Measurements from ENCODE around the gene MNS1.

DNA sequence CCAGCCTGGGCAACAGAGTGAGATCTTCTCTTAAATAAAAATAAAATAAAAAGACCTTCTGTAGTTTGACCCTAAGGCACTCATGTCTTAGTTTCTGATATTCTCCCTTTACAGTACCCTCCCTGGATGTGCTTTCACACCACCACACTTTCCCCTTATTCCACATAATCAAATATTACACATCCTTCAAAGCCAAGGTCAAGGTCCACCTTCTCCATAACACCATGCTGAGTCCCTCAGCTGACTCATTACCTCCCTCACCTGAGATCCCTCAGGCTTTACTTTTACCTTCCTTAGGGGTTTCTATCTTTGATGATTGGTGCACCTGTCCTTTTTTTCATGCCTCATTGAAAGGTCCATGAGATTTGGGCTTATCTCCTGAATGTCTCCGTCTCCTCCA is 25.5 kb upstream of the MNS1 start:
- TF ChIP-seq, protein P1, sequence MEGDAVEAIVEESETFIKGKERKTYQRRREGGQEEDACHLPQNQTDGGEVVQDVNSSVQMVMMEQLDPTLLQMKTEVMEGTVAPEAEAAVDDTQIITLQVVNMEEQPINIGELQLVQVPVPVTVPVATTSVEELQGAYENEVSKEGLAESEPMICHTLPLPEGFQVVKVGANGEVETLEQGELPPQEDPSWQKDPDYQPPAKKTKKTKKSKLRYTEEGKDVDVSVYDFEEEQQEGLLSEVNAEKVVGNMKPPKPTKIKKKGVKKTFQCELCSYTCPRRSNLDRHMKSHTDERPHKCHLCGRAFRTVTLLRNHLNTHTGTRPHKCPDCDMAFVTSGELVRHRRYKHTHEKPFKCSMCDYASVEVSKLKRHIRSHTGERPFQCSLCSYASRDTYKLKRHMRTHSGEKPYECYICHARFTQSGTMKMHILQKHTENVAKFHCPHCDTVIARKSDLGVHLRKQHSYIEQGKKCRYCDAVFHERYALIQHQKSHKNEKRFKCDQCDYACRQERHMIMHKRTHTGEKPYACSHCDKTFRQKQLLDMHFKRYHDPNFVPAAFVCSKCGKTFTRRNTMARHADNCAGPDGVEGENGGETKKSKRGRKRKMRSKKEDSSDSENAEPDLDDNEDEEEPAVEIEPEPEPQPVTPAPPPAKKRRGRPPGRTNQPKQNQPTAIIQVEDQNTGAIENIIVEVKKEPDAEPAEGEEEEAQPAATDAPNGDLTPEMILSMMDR (IDR thresholded peaks at IDR 0.05; ENCODE audit: insufficient read depth, low read depth, low read length) = no peak
- TF ChIP-seq EZH2 (IDR thresholded peaks at IDR 0.05; ENCODE audit: insufficient read depth, low read length) = no peak
